HG03558 (cell line): ENCODE measurements around the gene HBP1.
"Not testable (repeated sequence)": the region's sequence is repeated elsewhere in the genome, so short reads cannot be mapped to it uniquely, and the experiment has no call there.

Experiments
- ATAC-seq: cut with Tn5 transposase; IDR thresholded peaks from one replicate; pipeline ENCODE4 v1.9.1; 2021; ENCODE audit warnings: moderate number of reproducible peaks; ENCODE audit not compliant: unreplicated experiment; ENCODE audit errors: extremely low read depth

HBP1 gene

GRCh38 chr7:107154826-107155225 lies 14.0 kb upstream of the HBP1 start:
- ATAC-seq = no peak

- ATAC-seq = not testable (repeated sequence)
These were observed 13.1 kb upstream of the HBP1 start for GRCh38 chr7:107155726-107156125.

- ATAC-seq = no peak
These were observed 11.7 kb upstream of the HBP1 start for GRCh38 chr7:107157091-107157490.

DNA sequence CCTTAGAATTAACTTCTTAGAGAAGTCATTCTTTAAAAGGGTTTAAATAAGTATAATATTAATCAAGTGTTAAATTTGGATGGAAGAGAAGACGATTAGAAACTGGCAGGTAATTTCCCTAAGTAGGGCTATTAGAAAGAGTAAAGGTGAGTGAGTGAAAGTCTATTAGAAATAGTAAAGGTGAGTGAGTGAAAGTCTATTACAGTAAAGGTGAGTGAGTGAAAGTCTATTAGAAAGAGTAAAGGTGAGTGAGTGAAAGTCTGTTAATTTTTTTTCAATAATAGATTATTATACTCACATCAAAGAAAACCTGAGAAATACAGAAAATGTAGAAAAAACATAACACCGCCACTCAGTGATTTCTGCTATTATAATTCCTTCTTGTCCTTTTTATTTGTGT lies 10.8 kb upstream of the HBP1 start:
- no peak for ATAC-seq

DNA sequence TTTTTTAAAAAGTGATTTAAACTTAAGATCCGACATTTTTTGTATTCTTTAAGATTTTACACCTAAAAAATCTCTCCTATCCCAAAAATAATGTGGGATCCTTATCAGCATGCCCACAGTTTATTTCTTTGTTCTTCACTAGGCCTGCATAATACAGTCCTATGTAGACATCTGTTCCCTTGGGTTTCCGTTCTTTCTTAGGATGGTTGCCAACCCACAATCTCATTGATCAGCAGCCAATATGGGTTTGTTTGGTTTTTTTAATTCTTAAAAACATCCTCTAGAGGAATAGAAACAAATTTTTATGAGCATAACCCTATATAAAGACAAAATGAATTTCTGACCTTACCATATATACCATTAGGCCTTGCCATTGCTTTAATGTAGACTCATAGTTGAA lies 8.4 kb upstream of the HBP1 start:
- ATAC-seq = no peak

GRCh38 chr7:107161415-107161814 lies 7.4 kb upstream of the HBP1 start:
- no peak for ATAC-seq

DNA sequence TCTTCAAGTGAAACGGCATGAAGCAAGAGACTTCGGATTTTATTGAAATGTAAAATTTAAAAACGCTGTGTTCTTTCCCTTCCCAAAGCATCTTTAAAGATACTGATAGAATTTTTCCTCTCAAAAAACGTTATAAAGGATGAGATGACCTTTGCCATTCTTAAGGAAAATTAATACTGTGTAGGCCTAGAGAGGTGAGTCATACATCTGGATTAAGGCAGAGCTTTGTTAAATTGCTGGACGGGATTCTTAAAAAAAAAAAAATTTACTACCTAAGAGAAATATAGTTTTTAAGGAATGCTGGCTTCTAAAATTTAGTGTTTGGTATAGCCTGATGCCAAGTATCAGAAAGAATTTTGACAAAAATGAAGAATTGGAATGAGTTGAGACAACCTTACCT lies 6.3 kb upstream of the HBP1 start:
- ATAC-seq = no peak

DNA sequence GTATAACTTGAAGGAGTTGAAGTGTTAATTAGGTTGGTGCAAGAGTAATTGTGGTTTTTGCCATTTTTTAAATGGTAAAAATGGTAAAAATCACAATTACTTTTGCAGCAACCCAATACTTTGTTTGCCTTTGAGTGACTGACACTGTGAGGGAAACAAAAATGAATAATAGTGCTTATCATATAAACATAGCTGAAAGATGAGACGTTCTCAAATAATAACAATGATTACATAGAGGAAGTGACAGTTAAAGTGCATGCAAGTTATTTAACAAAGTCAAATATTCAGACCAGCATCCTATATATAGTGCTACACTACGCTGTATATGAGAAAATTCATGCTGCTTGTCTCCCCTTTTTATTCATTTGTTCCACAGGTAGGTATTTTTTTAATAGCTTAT lies 4.7 kb upstream of the HBP1 start:
- no peak for ATAC-seq

DNA sequence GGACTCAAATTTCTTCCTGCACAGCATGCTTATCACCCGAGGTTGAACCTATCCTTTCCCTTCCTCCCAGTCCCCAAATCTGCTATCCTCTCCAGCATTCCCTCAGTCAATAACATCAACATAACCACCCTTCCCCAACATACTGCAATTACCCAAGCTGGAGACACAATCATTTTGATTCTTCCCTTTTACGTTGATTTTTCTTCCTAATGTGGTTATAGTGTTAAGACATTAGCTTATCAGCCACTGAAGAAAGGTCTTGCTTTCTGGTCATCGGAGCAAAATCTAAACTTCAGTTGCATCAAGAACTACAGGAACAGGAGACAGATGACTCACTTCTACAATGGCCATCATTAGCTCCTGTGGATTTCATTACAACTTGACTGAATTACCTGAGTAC lies 3.5 kb upstream of the HBP1 start:
- no peak for ATAC-seq

- no peak for ATAC-seq
These were observed 1.9 kb upstream of the HBP1 start for GRCh38 chr7:107166736-107167426.

DNA sequence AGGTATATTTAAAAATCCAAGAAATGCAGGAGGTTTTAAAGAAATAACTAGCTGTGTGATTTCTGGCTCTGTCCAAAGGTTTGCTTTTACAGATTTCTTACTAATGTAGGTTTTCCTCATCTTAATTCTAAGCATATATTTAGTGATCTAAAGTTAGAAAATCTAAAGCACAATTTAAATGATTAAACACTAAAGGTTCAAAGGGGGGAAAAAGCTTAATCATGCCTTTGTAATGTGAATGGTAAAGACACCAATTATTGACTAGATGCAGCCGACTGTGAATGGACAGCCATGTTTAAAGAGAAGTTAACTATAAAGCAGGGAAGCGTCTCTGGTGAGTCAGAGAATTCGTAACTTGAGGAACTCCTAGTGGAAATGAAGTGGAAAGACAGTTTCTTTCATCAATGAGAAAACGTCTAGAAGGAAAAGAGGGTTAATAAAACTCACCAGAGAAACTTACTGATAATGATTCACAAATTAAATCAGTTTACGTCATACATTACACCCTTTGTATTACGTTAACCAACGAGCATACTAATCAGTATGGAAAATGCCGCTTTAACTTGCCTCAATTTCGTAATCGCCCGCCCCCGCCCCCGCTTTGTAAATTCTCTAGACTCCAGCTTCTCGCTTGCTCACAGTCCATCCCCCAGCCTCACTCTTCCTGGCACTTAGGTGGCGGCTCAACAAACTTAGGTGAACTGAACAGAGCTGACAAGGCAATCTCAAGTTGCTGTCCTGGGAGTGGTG lies 1.1 kb upstream of the HBP1 start:
- ATAC-seq = no peak

- no peak for ATAC-seq
These were observed 582 bp downstream of the HBP1 start for GRCh38 chr7:107169120-107170050.

- no peak for ATAC-seq
These were observed 1.5 kb downstream of the HBP1 start for GRCh38 chr7:107170051-107170915.

DNA sequence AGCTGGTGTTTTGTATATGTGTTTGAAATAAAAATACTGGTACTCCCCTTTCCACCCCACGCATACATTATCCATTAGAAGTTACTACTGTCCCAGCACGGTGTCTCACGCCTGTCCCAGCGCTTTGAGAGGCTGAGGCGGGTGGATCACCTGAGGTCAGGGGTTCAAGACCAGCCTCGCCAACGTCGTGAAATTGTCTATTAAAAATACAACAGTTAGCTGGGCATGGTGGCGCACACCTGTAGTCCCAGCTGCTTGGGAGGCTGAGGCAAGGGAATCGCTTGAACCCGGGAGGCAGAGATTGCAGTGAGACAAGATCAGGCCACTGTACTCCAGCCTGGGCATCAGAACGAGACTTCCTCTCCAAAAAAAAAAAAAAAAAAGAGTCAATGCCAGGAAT lies 2.7 kb downstream of the HBP1 start:
- no peak for ATAC-seq

DNA sequence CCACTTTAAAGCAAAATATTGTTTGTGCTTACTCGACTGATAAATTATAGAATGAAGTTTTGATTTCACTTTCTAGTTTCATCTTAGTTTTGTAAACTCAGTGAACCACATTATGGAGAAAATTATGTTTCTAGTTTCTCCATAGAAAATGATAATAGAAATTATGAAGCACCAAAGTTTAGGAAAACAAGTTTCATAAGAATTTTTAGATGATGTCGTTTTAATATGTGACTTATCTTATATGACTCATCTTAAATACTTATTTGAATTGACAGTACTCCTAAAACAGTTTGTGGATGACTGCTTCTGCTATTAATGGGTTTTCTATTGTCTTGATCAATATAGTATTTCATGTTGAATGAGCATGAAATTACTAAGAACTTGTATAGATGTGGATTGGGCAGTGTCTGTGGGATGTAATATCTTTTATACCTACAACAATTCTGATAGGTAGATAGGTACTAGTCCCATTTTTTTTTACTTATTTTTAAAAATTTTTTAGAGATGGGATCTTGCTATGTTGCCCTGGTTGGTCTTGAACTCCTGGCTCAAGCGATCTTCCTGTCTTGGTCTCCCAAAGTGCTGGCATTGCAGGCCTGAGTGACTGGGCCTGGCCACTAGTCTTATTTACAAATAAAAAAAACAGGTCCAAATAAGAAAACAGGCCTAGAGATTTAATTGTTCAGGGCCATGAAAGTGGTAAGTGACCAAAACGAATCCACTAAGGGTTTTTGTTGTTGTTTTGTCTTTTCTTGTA lies 3.7 kb downstream of the HBP1 start:
- ATAC-seq = no peak

- ATAC-seq = no peak
These were observed 4.4 kb downstream of the HBP1 start for GRCh38 chr7:107173191-107173590.

DNA sequence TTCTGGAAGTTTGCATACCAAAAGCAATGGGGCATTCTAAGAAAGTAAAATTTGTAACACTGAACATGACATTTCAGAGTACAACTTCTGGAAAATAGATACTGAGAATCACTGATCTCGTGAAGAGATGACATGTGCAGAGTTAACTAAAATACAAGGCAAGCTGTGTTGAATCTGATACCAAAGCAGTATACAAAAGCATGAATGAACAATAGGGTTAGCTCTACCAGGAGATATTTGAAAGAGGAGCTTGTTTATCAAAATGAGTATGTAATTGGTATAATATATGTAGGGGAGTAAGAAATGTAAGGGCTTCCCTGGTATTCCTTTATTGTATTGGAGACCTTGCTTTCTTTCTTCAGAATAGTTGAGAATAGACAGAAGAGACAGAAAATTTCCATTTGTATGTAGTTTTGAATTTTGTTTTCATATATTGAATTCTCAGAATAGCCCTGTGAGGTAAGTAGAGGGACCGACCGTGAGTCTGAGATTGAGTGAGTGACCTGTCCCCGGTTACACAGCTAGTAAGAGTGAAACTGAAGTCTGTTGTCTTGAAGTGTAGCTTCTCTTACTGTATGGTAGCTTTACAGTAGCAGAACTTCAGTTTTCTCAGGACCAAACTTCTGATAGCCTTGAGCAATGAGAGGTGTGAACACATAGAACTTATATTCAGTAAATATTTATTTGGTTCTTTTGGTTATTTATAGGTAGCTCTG lies 5.0 kb downstream of the HBP1 start:
- ATAC-seq = no peak

DNA sequence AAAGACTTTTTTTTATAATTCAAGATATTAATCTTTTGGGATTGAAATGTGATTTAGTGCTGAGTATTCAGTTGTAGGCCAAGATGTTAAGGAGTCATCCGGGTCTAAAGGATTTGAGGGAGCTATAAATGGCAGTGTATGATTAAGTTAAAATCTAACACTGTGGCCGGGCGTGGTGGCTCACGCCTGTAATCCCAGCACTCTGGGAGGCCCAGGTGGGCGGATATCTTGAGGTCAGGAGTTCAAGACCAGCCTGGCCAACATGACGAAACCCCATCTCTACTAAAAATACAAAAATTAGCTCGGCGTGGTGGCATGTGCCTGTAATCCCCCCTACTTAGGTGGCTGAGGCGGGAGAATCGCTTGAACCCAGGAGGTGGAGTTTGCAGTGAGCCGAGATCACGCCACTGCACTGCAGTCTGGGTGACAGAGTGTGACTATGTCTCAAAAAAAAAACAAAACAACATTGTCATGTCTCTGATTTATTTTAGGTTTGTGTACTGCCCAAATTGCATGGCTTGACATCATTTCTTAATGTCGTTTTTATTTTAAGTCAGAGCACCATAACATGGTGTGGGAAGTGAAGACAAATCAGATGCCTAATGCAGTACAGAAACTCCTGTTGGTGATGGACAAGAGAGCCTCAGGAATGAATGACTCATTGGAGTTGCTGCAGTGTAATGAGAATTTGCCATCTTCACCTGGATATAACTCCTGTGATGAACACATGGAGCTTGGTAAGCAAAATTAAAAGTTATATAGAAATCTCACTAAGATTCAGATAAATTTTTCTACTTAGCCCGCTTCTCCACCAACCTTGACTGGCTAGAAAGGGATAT lies 10.7 kb downstream of the HBP1 start:
- ATAC-seq = no peak
